A673 (cell line): ENCODE data around the gene CDADC1.

ENCODE experiments used
- CTCF ChIP-seq: fragments of 300-800, 200-600 bp; sonication (generic); conservative IDR thresholded peaks from 2 replicates; pipeline ENCODE4 v1.5.1; 2017; ENCODE audit warnings: low read depth, mild to moderate bottlenecking, antibody characterized with exemption, low read length, moderate library complexity, mixed read lengths
- EZH2 ChIP-seq: fragments of 200-600 bp; sonication (generic); IDR thresholded peaks from 2 replicates; pipeline ENCODE4 v1.6.1; 2017; ENCODE audit warnings: borderline replicate concordance, low read depth, mild to moderate bottlenecking, mixed read lengths, antibody characterized with exemption, low read length; ENCODE audit not compliant: poor library complexity, severe bottlenecking

GRCh38 chr13:49248622-49249002, 887 bp downstream of the CDADC1 start:
- TF ChIP-seq CTCF, result no peak
- TF ChIP-seq EZH2, result no peak
